BJ (cell line): Measurements from ENCODE around the gene WDR90. TPM values are rescaled to one million over a fixed set of nuclear protein-coding genes. Genes with fewer than 3 reads are reported as not detected.

Experiments used
- CTCF ChIA-PET: fragments of 350-600 bp; formaldehyde crosslinking; extraction: SDS; loops from one replicate; lab custom pipeline; 2021; ENCODE audit warnings: antibody characterized with exemption, inconsistent platforms; lab: Yijun Ruan, JAX
- POLR2A ChIA-PET: fragments of 300-600 bp; sonication (Branson Sonifier 250); formaldehyde crosslinking; extraction: SDS; loops from one replicate; lab custom pipeline; 2021; ENCODE audit warnings: antibody characterized with exemption; lab: Charles Lee
- DNase-seq: peaks from one replicate; pipeline ENCODE4 v3.0.0-alpha.2; 2011; ENCODE audit warnings: low read depth
- H3K27me3 ChIP-seq: 2 replicates; pipeline ENCODE4 v1.6.0; 2011; ENCODE audit warnings: low read length; ENCODE audit not compliant: control insufficient read depth, insufficient read depth
- H3K36me3 ChIP-seq: 2 replicates; pipeline ENCODE4 v1.5.1; 2011; ENCODE audit warnings: low read length; ENCODE audit not compliant: control insufficient read depth, insufficient read depth
- H3K4me3 ChIP-seq: 2 replicates; pipeline ENCODE4 v1.5.1; 2011; ENCODE audit warnings: low read depth, mild to moderate bottlenecking, control low read depth, low read length
- CTCF ChIP-seq: IDR thresholded peaks from 2 replicates; pipeline ENCODE4 v1.5.1; 2011; ENCODE audit warnings: low read depth, mild to moderate bottlenecking, control low read depth, inconsistent platforms, low read length, moderate library complexity; ENCODE audit not compliant: insufficient read depth
- polyA plus RNA-seq: library from polyadenylated mRNA; depleted of rRNA; stranded (reverse); fragments of >200 nt; gene quantifications from 2 replicates; pipeline ENCODE4 v1.2.3, GENCODE V29; 2011

The WDR90 gene
- polyA plus RNA-seq, 1 experiment: 10.0 TPM

- no peaks in the 10 kb centered on the region for H3K27me3 ChIP-seq
- POLR2A ChIA-PET: no interaction called here
- DNase-seq: no peak
- peak overlapping the region; percentile 50 for H3K4me3 ChIP-seq
- no peak for TF ChIP-seq CTCF
- CTCF ChIA-PET: no interaction called here
- peaks cover 12% of the 10 kb centered on the region for H3K36me3 ChIP-seq
These were observed 11.8 kb upstream of the WDR90 start for GRCh38 chr16:637081-638018.

- Histone ChIP-seq H3K4me3 (no peak overlapping the region), H3K36me3 (peaks cover 8% of the 10 kb centered on the region), H3K27me3 (no peaks in the 10 kb centered on the region)
- CTCF ChIA-PET: interaction anchor here (1.3 kb wide), 1 partner anchor 74 kb away, joined by 3 read pairs; no protein-coding TSS in a partner anchor
- TF ChIP-seq CTCF: no peak
- no peak for DNase-seq
- POLR2A ChIA-PET: no interaction called here
These were observed 11.1 kb upstream of the WDR90 start for GRCh38 chr16:638034-638543.

- DNase-seq: no peak
- POLR2A ChIA-PET: no interaction called here
- H3K27me3 ChIP-seq: no peaks in the 10 kb centered on the region
- CTCF ChIA-PET: interaction anchor here (1.3 kb wide), 1 partner anchor 74 kb away, joined by 3 read pairs; no protein-coding TSS in a partner anchor
- H3K4me3 ChIP-seq: no peak overlapping the region
- peaks cover 3% of the 10 kb centered on the region for H3K36me3 ChIP-seq
- no peak for TF ChIP-seq CTCF
These were observed 10.3 kb upstream of the WDR90 start for GRCh38 chr16:638836-639235.

- DNase-seq: no peak
- no peaks in the 10 kb centered on the region for H3K36me3 ChIP-seq
- TF ChIP-seq CTCF: no peak
- H3K4me3 ChIP-seq: no peak overlapping the region; the same call in 1 of the 2 replicates
- CTCF ChIA-PET: no interaction called here
- no peaks in the 10 kb centered on the region for H3K27me3 ChIP-seq
- POLR2A ChIA-PET: no interaction called here
These were observed 8.6 kb upstream of the WDR90 start for GRCh38 chr16:640614-641013.
